Stimulated activated naive CD8-positive, alpha-beta T cell treated with anti-CD3 and anti-CD28 coated beads, Interleukin-15, amount 100 ng/mL, for 72 hours (primary cell): ENCODE data around the gene ALDH16A1.

ENCODE experiments used
- ATAC-seq: fragments of 150-1000 bp; cut with Tn5 transposase; 2 replicates; pipeline ENCODE4 v1.10.0; 2021; ENCODE audit warnings: mild to moderate bottlenecking, moderate library complexity
- DNase-seq, 2 donors: peaks; one replicate each; pipeline ENCODE4 v3.0.0; 2021 to 2022
- H3K27ac Mint-ChIP-seq, 2 donors: one replicate each; pipeline ENCODE4 v1.8.0; 2022; ENCODE audit warnings: mild to moderate bottlenecking in 2 of 2, mixed read lengths in 2 of 2, moderate library complexity in 2 of 2
- H3K27me3 Mint-ChIP-seq: one replicate; pipeline ENCODE4 v1.8.0; 2022; ENCODE audit warnings: mixed read lengths
- H3K4me1 Mint-ChIP-seq: one replicate; pipeline ENCODE4 v1.8.0; 2022; ENCODE audit warnings: mild to moderate bottlenecking, mixed read lengths
- H3K4me3 Mint-ChIP-seq, 2 donors: one replicate each; pipeline ENCODE4 v1.8.0; 2022; ENCODE audit warnings: mild to moderate bottlenecking in 2 of 2, mixed read lengths in 2 of 2, moderate library complexity in 1 of 2
- H3K9me3 Mint-ChIP-seq, 2 donors: one replicate each; pipeline ENCODE4 v1.8.0; 2022; ENCODE audit warnings: mixed read lengths in 2 of 2

ALDH16A1 gene

DNA sequence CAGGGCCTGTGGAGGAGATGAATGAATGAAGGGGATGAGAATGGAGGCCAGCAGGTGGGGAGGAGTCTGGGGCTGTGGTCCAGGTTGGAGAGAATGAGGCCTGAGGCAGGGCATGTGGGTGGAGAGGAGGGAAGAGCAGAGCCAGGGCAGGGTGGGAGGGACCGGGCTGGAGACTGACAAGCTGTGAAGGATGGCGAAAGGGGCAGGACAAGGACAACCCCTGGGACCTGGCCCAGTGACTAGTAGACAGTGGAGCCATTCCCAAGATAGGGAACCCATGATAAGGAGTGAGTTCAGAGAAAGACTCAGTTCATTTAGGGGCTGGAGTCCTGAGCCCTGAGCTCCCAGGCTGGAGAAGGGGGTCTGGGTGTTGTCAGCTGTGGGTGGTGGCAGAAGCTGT lies 32.8 kb upstream of the ALDH16A1 start:
- Mint-ChIP-seq H3K27ac (no peak overlapping the region), H3K27me3 (peaks cover 87% of the 10 kb centered on the region), H3K4me3 (no peak overlapping the region), H3K9me3 (no peaks in the 10 kb centered on the region), H3K4me1 (peaks cover 43% of the 10 kb centered on the region)
- DNase-seq (no peak), ATAC-seq (no peak)

DNA sequence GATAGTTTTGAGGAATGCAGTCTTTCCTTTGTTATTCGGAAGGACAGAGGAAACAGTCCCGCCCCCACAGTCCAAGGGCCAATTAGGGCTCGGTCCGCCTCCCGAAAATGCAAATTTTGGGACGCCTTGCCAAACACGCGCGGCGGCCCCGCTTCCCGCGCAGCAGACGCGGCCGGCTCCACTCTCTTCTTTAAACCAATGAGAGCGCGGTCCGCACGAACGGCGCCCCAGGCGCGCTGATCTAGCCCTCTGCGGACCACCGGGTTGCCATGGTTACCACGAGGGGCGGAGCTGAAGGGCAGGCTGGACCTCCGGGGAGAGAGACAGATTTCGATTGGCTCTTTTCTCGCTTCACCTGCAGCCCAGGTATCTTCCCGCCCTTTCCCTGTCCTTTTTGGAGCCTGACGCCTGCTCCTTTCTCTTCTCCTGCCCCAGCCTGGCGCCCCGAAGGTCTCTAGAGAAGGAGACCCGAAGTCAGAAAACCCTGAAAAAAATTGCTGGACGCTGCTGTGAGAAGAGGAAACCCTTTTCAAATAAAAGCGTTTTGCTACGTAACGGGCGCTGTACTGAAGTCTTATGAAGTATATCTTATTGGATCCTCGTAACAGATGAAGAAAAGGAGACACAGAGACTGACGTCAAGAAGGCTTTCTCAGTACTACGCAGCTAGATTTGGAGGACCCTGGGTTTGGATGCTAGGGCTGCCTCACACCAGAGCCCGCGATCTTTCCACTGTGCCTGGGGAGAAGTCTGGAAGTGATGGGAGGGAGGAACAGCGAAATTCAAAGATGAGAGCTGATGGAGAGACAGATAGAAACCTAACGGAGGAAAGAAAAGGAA lies 31.8 kb upstream of the ALDH16A1 start:
- ATAC-seq (peak; percentile 17), DNase-seq (peak in 1 of 2 donors; percentile 41)
- Mint-ChIP-seq H3K27me3 (peaks cover 97% of the 10 kb centered on the region), H3K4me1 (peaks cover 53% of the 10 kb centered on the region), H3K27ac (no peak overlapping the region), H3K4me3 (peak overlapping the region; percentile 66 to 69), H3K9me3 (no peaks in the 10 kb centered on the region)

DNA sequence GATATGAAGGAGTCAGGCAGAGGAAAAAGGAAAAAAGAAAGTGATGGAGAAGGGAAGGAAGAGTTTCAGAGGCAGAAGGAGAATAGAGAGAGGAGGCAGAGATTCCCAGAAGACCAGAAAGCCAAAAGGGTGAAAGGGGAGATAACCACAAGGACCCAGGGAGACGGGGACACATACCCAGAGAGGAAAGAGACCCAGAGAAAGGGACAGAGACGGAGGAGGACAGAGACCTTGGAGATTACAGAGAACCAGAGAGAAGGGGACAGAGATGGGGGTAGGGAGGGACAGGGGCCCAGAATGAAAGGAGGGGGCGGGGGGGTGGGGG lies 31.2 kb upstream of the ALDH16A1 start:
- Mint-ChIP-seq H3K27me3 (peaks cover 100% of the 10 kb centered on the region), H3K27ac (no peak overlapping the region), H3K4me1 (peaks cover 59% of the 10 kb centered on the region), H3K4me3 (peak overlapping the region; percentile 66 to 69), H3K9me3 (no peaks in the 10 kb centered on the region)
- ATAC-seq, result no peak
- no peak for DNase-seq

DNA sequence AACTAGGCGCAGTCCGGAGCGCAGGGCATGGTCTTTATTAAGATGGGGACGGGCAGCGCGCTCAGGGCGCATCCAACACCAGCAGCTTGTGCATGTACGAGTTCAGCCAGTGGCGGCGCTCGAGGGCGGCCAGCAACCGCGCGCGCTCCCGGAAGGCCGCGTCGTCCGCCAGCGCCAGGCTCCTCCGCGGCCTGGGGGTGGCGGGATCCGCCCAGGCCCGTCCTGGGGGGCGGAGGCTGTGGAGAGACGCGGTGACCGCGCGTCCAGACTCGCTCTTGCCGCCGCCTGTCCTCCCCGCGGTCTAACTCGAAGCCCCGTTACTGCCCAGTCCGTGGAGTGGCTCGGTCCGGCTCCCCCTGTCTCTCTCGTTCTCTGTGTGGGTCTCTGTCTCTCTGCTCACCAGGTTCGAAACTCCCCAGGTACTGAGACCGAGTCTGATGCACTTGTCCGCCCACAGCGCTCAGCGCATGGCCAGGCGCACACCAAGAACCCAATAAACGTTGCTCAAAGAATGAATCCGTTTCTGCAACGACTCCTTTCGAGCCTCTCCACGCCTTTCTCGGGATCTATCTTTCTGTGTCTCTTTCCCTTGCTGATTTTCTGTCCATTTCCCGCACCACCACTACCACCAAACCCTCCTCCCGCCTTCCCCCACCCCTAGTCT lies 30.5 kb upstream of the ALDH16A1 start:
- ATAC-seq (peak; percentile 68), DNase-seq (peak; percentile 55 to 60)
- H3K4me3 Mint-ChIP-seq, result peak overlapping the region; percentile 74 to 89
- H3K9me3 Mint-ChIP-seq, result no peaks in the 10 kb centered on the region
- H3K4me1 Mint-ChIP-seq, result peaks cover 66% of the 10 kb centered on the region
- H3K27ac Mint-ChIP-seq, result peak overlapping the region in 1 of 2 donors; percentile 5
- peaks cover 100% of the 10 kb centered on the region for H3K27me3 Mint-ChIP-seq

DNA sequence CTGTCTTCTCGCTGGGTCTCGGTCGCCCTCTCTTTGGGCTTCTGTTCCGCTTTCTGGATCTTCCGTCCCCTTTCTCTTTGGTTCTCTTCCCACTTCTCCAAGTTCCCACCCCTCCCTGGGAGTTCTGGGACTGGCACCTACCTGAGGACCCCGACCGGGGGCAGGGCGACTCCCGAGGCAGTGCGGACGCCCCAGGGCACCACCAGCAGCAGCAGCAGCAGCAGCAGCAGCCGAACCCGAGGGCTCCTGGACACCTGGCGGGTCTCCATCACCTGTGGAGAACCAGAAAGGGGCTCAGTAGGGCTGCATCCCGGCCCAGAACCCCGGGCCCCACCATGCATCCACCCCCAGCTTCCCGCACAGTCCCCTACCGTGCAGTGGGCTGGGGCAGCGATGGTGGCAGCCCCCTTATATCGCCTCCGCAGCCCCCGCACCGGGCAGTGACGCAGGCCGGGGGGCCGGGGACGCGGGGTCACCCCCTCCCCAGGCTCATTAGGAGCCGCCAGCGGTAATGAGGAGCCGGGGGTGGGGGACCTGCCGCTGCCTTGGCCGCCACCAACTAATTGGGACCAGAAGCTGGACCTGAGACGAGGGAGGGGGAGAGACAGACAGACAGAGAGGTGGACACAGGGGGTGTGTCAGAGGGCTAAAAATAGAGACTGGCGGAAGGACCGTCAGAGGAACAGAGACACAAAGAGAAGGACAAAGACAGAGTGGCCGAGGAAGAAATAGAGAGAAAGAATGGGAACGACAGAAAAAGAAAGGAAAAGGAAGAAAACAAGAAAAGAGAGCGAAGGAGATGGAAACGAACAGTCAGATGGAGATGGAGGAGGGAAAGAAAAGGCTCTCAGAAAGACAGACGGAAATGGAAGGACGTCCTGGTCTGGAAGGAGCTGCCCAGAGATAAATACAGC lies 29.7 kb upstream of the ALDH16A1 start, which contains the start of gene PTH2:
Gene PTH2 (minus strand): TSS at position 371 of the 914 bp plus-strand sequence. CDS start 102 bp downstream, at position 269.
- Mint-ChIP-seq H3K4me1 (peaks cover 74% of the 10 kb centered on the region), H3K9me3 (no peaks in the 10 kb centered on the region)

DNA sequence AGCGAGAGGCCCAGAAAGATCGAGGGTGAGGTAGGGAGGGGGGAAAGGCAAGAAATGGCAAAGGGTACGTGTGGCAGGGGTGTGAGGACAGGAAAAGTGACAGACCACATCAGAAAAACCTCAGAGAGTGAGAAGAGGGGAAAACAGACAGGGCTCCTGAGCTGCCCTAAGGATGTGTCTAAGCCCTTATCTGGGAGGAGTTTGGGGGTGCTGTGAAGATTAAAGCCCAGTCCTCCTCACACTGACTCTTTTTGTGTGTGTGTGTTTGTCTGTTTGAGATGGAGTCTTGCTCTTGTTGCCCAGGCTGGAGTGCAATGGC lies 29.1 kb upstream of the ALDH16A1 start:
- peak overlapping the region in 1 of 2 donors; percentile 1 for H3K27ac Mint-ChIP-seq
- DNase-seq, result no peak
- ATAC-seq, result peak; percentile 57
- peaks cover 80% of the 10 kb centered on the region for H3K4me1 Mint-ChIP-seq
- H3K27me3 Mint-ChIP-seq, result peaks cover 100% of the 10 kb centered on the region
- peak overlapping the region; percentile 46 to 59 for H3K4me3 Mint-ChIP-seq
- H3K9me3 Mint-ChIP-seq, result no peaks in the 10 kb centered on the region

More for the DNA sequence above, 29.7 kb upstream of the ALDH16A1 start, which contains the start of gene PTH2:
- no peak for DNase-seq
- peak; percentile 2 for ATAC-seq
- Mint-ChIP-seq H3K27me3 (peaks cover 100% of the 10 kb centered on the region), H3K4me3 (peak within 1 kb of the TSS; percentile 74 to 89), H3K27ac (peak within 1 kb of the TSS in 1 of 2 donors; percentile 5)

DNA sequence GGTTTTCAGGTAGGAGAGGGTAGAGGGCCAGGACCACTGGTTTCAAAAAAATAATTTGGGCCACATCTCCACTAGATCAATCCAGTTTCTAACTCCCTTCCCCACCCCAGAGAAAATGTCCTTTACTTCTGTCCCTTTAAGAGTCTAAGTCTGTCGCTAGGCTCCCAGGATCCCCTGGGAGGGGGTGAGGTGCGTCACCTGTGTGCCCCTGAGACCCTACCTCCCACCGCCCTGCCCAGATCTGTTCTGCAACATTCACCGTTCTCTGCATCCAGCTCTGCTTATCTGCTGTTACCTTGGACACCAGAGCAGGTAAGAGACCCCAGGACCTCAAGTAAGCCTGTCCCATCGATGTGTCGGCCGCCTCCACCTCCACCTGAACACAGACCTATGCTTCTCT lies 27.8 kb upstream of the ALDH16A1 start, which contains the start of gene GFY:
Gene GFY (plus strand): TSS at position 211 of the 400 bp plus-strand sequence. CDS start 1,043 bp downstream, outside the sequence.
- DNase-seq (no peak), ATAC-seq (no peak)
- peaks cover 100% of the 10 kb centered on the region for H3K27me3 Mint-ChIP-seq
- H3K4me3 Mint-ChIP-seq, result no peak within 1 kb of the TSS
- peaks cover 86% of the 10 kb centered on the region for H3K4me1 Mint-ChIP-seq
- no peaks in the 10 kb centered on the region for H3K9me3 Mint-ChIP-seq
- H3K27ac Mint-ChIP-seq, result no peak within 1 kb of the TSS

DNA sequence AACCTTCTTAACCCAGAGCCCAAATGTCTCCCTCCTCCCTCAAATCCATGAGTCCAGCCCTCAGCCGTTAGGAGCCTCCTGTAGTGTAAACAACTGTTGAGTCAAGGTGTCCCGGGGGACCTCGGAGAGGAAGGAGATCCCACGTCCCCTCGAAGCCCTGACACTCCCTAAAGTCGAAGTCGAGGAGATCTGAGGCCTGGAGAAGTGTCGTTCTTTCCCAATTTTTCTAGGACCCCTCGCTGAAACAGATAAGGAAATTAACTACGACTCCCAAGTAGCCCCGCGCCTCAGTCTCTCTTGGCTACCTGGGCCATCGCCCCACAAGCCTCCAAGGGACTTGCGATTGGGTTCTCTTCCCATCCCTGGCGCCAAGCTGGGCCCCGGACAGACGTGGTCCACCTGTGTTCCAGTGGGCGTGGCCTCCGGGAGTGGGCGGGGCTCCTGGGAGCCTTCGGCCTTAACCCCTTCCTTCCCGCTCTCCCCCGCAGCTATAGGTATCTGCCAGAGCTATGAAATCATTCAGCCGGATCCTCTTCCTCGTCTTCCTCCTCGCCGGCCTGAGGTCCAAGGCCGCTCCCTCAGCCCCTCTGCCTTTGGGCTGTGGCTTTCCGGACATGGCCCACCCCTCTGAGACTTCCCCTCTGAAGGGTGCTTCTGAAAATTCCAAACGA lies 27.0 kb upstream of the ALDH16A1 start:
- Mint-ChIP-seq H3K27ac (no peak overlapping the region), H3K4me1 (peaks cover 89% of the 10 kb centered on the region), H3K9me3 (no peaks in the 10 kb centered on the region), H3K4me3 (no peak overlapping the region), H3K27me3 (peaks cover 100% of the 10 kb centered on the region)
- DNase-seq (peak in 1 of 2 donors; percentile 43), ATAC-seq (no peak)

DNA sequence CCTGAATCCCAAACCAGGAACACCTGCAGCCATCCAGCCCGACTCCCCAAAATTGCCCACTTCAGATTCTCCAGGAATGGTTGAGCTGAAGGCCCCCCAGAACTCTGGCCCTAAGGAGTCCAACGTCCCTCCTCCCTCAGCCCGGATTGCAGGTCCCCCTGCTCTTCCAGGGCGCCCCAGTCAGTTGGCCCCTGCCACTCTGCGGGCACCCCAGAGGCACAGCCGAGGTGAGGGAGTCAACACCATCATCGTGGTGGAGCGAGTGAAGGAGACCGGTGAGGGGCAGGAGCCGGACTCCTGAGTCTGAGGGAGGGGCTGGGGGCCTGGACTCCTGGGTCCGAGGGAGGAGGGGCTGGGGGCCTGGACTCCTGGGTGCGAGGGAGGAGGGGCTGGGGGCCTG lies 25.7 kb upstream of the ALDH16A1 start:
- peaks cover 100% of the 10 kb centered on the region for H3K27me3 Mint-ChIP-seq
- no peak for DNase-seq
- H3K9me3 Mint-ChIP-seq, result no peaks in the 10 kb centered on the region
- H3K4me3 Mint-ChIP-seq, result peak overlapping the region in 1 of 2 donors; percentile 32
- H3K4me1 Mint-ChIP-seq, result peaks cover 82% of the 10 kb centered on the region
- ATAC-seq, result no peak
- H3K27ac Mint-ChIP-seq, result no peak overlapping the region

DNA sequence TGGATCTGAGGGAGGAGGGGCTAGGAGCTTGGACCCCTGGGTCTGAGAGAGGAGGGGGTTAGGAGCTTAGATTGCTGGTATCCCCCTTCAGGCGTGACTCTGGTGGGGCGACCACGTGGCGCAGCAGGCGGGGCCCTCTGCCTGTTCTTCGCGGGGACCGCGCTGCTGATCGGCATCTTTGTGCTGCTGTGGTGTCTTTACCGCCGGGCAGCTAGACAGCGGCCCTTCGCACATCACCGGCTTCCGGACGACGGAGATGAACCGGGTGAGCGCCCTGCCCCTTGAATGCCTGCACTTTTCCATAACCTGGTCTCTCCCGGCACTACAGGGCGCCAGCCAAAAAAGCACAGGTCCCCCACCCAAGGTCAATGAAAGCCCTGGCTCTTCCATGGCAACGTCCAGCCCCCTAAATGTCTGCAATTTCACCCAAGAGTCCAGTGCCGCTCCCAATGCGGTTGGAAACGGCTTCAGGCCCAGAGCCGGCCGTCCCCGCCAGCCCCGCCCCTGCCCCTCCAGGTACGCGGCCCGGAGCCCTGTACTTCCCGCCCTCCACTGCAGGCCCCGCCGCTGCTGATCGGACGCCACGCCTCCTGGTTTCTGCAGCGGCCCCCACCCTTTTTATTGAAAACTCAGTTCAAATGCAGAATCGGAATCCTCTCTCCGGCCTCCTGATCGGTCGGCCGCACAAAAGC lies 25.0 kb upstream of the ALDH16A1 start:
- H3K4me3 Mint-ChIP-seq, result peak overlapping the region; percentile 36 to 65
- no peaks in the 10 kb centered on the region for H3K9me3 Mint-ChIP-seq
- ATAC-seq (peak; percentile 60), DNase-seq (no peak)
- H3K4me1 Mint-ChIP-seq, result peaks cover 82% of the 10 kb centered on the region
- H3K27ac Mint-ChIP-seq, result no peak overlapping the region
- H3K27me3 Mint-ChIP-seq, result peaks cover 100% of the 10 kb centered on the region

DNA sequence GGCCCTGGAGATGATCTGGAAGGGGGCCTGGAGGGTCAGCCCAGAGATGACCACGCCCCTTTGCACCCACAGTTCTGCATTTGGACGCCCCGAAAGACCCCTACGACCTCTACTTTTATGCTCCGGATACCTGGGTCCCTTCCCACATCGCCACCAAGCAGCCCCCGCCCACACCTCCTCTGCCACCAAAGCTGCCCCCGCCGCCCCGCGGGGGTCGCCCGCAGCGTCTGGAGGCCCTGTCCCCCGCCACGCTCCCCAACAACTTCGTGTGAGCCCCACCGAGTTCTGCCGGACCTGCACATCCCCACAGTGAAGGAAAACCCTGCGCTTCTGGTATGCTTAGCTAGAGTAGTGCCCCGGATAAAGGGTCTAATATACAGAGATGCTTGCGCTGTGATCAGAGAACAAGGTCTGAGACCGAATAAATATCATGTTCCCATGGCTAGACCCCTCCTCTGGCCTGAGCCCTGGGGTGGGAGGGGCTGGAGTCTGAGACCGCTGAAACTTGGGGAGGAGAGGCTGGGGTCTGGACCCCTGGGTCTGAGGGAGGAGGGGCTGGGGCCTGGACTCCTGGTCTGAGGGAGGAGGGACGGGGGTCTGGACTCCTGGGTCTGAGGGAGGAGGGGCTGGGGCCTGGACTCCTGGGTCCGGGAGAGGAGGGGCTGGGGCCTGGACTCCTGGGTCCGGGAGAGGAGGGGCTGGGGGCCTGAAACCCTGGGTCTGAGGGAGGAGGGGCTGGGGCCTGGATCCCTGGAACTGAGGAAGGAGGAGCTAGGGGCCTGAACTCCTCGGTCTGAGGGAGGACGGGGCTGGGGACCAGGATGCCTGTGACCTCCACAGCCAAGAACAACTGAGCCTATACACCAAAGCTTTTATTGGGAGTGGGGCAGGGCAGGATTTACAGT lies 24.2 kb upstream of the ALDH16A1 start:
- no peak overlapping the region for H3K27ac Mint-ChIP-seq
- ATAC-seq (no peak), DNase-seq (no peak)
- H3K4me1 Mint-ChIP-seq, result peaks cover 81% of the 10 kb centered on the region
- H3K27me3 Mint-ChIP-seq, result peaks cover 100% of the 10 kb centered on the region
- peak overlapping the region; percentile 38 to 65 for H3K4me3 Mint-ChIP-seq
- H3K9me3 Mint-ChIP-seq, result no peaks in the 10 kb centered on the region

DNA sequence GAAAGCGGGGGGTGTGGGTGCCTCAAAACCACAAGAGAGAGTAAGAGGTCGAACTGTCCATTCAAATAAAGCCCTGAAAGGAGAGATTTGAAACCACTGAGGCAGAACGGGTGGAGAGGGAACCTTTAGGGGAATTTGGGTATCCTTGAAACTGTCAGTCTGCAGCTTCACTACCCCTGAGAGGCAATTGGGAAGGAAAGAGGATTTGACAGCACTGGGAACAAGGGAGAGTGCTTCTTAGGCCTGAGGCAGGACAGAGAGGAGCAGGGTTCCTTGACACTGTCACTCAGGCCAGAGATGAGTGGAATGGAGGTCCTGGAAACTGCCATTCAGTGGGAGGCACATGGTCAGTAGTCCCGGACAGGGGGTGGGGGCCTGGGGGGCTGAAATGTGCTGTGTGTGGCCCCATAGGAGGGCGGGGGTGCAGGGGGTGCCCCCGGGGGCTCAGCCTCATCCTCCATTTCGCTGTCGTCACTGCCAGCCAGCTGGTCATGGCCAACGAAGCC lies 22.8 kb upstream of the ALDH16A1 start:
- Mint-ChIP-seq H3K9me3 (no peaks in the 10 kb centered on the region), H3K27me3 (peaks cover 100% of the 10 kb centered on the region), H3K4me3 (no peak overlapping the region), H3K4me1 (peaks cover 71% of the 10 kb centered on the region), H3K27ac (no peak overlapping the region)
- DNase-seq, result no peak
- no peak for ATAC-seq

DNA sequence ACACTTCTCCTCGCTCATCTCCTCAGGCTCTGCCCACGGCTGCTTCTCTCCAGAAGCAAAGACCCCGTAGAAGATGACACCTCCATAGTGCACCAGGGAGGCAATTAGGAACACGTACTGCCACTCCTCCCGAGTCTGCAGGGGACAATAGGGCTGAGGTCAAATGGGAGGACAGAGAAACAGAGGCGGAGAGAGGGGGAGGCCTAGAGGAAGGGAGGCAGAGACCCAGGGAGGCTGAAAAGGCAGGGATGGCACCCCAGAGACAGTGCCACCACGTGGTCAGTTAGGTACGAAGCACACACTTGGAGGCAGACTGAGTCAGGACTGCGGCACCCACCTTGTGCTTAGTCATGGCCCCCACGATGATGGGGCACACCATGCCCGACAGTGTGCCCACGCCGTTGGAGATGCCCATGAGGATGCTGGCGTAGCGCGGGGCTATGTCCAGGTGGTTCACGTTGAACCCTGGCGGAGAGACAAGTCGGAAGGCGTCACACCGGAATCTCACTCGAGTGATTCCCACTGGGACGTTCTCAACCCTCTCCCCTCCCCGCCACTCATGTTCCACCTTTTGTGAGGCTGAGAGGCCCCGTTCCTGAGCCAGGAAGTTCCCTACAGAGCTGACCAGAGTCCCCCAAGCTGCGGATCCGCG lies 22.2 kb upstream of the ALDH16A1 start:
- Mint-ChIP-seq H3K27ac (no peak overlapping the region), H3K9me3 (no peaks in the 10 kb centered on the region), H3K4me3 (no peak overlapping the region), H3K4me1 (peaks cover 69% of the 10 kb centered on the region), H3K27me3 (peaks cover 100% of the 10 kb centered on the region)
- ATAC-seq (peak; percentile 69), DNase-seq (peak in 1 of 2 donors; percentile 46)
